LHCN-M2 (cell line): ENCODE data around the gene ALDH1A1. TPM values are rescaled to one million over a fixed set of nuclear protein-coding genes. Genes with fewer than 3 reads are reported as not detected.
"Not testable (repeated sequence)": the region's sequence is repeated elsewhere in the genome, so short reads cannot be mapped to it uniquely, and the experiment has no call there.

Experiments
- DNase-seq: peaks from one replicate; pipeline ENCODE4 v3.0.0-alpha.2; 2012; ENCODE audit warnings: low read depth
- total RNA-seq: library from RNA; depleted of rRNA; stranded (reverse); fragments of >200 nt; gene quantifications from 2 replicates; pipeline ENCODE4 v1.2.3, GENCODE V29; 2014

ALDH1A1 gene
- total RNA-seq, 1 experiment from 2014 or later, result 163 TPM

- no peak for DNase-seq
Measured at GRCh38 chr9:72896439-72896838, 56.4 kb downstream of the ALDH1A1 start.

DNA sequence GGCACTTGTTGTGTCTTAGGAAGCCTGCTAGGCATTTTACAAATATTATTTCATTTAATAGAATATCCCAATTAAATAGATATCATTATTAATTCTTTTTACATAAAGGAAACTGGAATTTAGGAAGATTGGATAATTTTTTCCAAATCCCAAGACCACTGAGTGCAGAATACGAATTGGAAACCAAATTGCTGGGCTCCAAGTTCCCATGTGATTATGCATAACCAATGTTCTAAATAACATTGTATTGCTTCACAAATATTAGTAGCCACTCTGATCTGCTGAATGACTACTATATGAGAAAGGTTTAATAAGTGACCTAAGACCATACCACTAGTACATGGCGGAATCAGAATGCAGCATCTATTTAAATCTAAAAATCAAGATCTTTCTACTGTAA, 57.7 kb downstream of the ALDH1A1 start:
- DNase-seq, result no peak

GRCh38 chr9:72894342-72894741, 58.5 kb downstream of the ALDH1A1 start:
- peak; percentile 99 for DNase-seq

DNA sequence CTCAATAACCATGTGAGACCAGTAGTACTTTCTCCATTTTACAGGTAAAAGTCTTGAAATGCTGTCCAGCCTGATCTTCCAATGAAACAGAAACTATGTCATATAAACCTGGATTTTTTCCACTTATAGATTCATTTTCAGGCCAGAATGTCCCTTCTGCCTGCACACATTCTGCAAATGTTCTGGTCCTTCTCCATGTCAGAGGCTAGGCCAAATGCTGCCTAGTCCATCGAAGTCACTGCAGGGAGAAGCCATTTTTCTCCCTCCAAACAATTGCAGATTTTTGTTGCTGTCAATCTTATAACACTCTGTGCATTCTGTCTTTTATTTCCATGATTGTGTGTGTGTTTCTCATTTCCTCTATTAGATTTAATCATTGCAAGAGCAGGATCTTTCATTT, 59.4 kb downstream of the ALDH1A1 start:
- no peak for DNase-seq

DNA sequence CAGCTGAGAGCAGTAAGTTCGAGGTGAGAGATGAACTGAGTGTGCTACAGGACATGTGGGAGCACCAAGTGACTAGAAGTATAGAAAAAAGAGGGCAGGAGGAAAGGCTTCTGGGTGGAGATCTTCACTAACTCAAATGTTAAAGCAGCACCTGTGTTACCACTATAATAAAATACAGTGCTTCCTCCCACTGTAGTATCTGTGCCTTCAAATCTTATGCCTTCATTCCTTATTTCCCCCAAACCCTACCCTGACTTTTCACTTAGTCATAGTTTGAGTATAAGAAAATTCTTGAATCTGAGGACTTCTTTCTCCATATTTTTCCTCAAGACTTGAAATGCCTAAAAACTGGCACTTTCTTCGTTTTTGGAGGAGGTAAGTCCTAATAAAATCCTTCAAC, 61.8 kb downstream of the ALDH1A1 start:
- no peak for DNase-seq

GRCh38 chr9:72888943-72889342, 63.9 kb downstream of the ALDH1A1 start:
- no peak for DNase-seq

- DNase-seq, result peak; percentile 28
Measured at GRCh38 chr9:72888067-72888466, 64.8 kb downstream of the ALDH1A1 start.

GRCh38 chr9:72886386-72886785, 66.5 kb downstream of the ALDH1A1 start:
- DNase-seq, result no peak

DNA sequence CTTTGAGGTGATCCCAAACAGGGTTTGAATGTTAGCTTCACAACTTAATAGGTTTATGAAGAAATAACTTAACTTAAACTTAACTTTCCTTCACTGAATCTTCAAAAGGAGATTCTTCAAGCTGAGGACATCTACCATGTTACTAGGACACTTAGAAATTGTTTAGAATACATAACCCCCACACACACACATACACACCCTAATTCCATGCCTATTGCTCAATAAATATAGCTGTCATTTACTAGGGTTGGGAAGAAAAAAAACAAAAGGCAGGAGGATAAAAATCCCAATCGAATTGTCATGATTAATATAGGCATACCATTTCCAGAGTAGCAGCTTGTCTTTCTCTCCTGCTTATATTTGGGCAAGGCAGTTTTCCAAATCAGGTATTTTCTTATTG, 68.3 kb downstream of the ALDH1A1 start:
- no peak for DNase-seq

GRCh38 chr9:72883875-72884274, 69.0 kb downstream of the ALDH1A1 start:
- no peak for DNase-seq

DNA sequence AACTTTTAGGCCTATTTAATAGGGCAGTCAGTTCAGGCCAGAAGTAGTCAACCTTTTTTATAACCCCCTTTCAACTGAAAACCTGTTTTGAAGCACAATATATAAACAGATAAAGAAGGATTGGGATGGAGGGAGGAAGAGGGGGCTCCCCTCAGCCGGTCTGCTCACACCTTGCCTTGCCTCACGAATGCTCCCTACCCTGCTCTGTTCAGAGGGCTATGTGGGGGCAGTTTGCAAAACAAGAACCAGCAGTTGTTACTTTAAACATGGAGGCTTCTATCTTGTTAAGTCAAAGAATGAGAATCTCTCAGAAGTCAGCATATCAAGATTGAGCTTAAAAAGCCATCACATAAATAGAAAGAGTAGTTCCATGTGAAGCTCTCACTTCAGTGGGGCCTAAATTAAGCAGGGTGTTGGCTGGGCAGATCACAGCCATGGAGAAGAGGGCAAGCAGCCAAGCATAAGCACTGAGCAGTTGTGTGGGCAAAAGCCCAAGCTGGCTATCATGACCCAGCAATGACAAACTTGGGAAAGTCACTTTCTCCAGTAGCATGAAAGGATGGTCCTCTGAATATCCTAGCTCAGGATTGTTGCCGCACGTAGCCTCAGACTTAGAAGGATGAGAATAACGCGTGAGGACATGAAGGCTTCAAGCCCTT, 70.6 kb downstream of the ALDH1A1 start:
- no peak for DNase-seq

- DNase-seq, result peak; percentile 28
Measured at GRCh38 chr9:72880821-72881220, 72.0 kb downstream of the ALDH1A1 start.

DNA sequence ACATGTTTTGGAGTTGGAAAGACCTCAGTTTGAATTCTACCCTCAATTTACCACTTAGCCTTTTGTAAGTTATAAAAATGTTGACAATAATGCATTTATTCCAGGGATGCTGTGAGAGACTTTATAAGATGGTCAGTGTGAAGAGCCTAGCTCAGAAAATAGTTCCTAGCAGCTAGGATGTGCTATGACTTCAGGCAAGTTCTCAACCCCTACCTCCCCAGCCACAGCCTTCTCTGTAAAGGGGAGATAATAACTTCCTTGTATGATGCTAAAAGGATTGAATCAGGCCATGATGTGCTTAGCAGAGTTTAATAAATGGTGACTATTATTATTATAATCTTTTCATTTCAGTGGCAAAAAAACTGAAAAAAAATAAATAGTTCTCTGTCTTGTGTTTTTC, 77.6 kb downstream of the ALDH1A1 start:
- DNase-seq, result no peak

DNA sequence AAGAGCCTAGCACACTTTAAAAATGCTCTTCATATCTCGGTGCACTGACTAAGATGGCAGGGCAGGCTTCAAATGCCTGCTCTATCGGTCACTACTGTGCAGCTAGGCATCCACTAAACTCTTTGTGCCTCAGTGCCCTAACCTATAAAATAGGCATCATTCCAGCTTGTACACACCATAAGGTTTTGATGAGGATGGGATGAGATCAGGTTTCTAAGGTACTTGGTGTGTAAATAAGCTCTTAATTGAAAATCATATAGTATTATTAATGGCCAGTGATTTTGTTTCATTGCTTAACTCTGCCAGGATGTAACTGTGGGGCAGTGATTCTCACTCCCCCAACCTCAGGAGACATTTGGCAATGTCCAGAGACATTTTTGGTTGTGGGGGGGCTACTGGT, 78.5 kb downstream of the ALDH1A1 start:
- no peak for DNase-seq

DNA sequence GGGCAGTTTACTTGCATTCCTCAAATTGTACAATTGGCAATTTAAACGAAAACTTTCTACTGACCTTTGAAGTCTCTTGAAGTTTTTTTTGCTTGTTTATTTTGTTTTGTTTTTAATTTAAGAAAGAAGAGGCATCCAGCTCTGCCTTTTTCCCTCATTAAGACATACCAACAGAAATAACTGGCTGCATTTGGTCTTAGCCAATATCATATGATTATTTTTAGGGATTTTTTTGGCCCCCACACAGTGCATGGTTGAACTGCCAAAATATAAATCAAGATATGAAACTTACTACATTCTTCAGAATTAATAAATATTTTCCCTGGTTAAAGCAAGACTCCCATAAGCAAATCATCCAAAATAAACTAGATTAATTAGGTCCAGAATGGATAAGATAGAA, 79.4 kb downstream of the ALDH1A1 start:
- no peak for DNase-seq

DNA sequence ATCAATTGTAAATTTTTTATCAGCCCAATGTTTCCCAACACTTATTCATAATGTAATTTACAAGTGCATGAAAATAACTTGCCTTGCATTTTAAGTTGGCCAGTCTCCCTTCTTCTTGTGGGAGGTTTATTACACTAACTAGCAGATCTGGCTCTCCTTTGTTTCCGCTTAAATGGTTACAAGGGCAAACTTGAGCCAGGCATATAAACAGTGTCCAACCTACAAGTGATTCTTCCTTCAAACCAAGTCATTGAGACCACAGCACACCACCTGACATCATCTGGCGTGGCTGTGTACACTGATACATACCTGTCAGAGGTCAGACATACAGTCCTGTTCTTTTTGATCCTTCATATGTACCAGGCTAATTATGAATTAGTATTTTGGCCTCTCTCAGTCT, 80.1 kb downstream of the ALDH1A1 start:
- DNase-seq, result no peak

DNA sequence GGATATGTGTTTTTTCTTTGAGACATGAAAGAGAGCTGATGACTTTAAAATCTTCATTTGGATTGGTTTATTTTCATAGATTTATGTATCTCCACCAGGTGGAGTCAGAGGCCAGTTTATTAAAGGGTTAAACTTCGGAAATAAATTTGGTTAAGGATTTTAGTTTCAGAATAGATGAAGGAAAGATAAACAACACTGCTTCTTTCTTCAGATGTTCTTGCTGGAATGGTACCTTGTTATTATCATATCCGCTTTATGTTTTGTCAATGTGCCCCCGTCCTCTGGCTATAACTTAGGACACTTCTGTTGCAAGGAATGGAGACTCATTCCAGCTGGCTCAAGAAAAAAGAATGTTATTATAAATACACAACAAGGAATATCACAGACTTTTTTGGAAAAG, 81.2 kb downstream of the ALDH1A1 start:
- DNase-seq, result peak; percentile 47

GRCh38 chr9:72864327-72864726, 88.5 kb downstream of the ALDH1A1 start:
- DNase-seq, result peak; percentile 28

DNA sequence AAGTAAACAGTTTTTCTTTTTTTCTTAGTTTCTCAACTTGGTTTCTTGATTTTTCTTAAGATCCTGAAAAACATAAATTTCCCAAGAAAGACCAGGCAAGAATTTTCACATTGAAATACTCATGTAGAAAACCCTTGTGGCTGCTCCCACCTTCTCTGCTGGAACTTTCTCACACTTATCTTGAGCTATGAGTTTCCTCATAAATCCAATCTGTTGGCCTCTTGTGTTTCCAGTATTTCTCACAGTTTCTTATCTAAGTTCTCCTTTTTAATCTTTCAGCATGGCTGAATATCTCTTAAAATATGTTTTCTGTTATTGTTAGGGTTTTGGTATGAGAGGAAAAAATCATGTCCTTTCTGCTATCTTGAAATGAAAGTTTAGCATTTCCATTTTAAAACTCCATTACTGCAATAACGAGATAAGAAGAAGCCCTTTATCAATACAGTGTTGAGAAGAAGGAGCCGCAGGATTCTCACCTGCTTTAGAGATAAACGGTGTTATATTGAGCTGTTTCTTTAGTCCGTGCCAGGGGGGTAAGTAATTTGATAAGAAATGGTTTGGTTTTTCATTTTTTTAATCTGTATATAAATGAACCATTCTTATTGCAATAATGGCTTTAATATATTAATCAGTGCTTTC, 89.3 kb downstream of the ALDH1A1 start:
- no peak for DNase-seq

DNA sequence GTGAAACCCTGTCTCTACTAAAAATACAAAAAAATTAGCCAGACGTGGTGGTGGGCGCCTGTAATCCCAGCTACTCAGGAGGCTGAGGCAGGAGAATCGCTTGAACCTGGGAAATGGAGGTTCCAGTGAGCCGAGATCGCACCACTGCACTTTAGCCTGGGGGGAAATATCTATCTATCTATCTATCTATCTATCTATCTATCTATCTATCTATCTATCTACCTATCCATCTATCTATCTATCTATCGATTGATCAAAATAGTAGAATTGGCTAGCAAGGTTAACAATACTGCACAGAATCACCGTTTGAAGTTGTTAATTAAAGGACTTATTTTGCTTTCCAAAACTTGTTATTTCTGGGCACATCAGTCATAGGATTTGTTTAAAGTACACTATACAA, 90.1 kb downstream of the ALDH1A1 start:
- not testable (repeated sequence) for DNase-seq

DNA sequence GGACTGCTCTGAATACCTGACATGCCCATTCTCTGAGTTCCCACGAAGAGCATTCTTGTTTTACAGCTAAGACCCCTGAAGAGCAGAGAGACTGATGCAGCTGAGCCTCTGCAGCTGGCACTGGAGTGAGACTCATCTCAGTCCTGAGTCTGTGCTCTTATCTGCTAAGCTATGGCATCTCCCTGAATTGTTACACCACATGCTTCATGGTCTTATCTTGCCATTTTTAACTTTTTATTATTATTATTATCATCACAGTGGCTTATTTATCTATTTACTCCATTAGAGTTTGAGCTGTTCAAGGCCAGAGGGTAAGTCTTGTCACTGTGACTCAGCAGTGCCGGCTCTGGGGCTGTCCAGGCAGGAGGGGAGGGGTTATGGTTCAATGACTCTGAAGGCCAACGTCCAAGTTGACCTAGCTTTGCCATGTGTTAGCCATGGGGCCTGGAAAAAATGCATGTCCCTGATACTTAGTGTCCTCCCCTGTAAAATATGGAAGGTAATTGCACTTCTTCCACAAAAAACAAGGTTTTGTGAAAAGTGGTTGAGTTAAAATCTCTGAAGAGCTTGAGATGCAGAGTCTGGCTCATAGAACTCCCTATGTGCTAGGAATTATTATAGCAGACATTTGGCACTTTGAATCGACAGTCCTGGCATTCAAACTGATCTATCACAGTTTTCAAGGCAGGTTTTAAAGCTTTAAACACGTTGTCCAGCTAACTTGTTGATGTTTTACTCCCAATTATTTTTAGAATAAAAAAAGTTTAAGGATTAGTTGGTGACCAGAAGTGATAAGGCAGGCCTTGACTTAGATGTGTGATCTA, 94.6 kb downstream of the ALDH1A1 start:
- peak; percentile 51 for DNase-seq

DNA sequence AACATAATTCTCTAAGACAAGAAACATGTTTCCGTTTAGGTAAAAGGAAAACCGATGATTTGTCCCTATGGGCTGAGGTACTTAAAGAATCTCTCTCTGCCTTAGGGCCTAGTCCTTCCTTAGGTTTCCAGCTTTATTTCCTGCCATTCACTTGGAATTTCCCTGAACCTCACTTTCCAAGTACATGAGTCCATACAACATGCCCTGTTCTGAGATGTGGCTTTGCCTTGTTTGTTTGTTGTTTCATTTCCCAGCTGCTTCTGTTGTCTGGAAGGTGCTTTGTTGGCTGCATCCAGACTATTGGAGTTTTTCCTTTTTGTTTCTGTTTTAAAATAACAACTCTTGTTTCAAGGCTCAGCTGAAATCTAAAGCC, 95.2 kb downstream of the ALDH1A1 start:
- peak; percentile 11 for DNase-seq
